Thymus (tissue), 11 donors: ENCODE data around the gene PSMF1. TPM values are rescaled to one million over a fixed set of nuclear protein-coding genes. Genes with fewer than 3 reads are reported as not detected.

Source experiments
- DNase-seq, 9 donors: peaks; one replicate each; pipeline ENCODE4 v3.0.0-alpha.2; 2013; ENCODE audit warnings: low spot score in 9 of 9, low read depth in 6 of 9, missing footprints in 1 of 9
- H3K27ac ChIP-seq, 2 donors: one replicate each; pipeline ENCODE4 v1.5.1; 2013; ENCODE audit warnings: control low read depth in 1 of 2, low read depth in 1 of 2, low read length in 1 of 2, mild to moderate bottlenecking in 1 of 2, moderate library complexity in 1 of 2
- H3K27me3 ChIP-seq, 2 donors: one replicate each; pipeline ENCODE4 v1.5.1; 2013; ENCODE audit warnings: low read length in 1 of 2; ENCODE audit not compliant: control insufficient read depth in 2 of 2, insufficient read depth in 1 of 2
- H3K36me3 ChIP-seq, 2 donors: one replicate each; pipeline ENCODE4 v1.5.1; 2013; ENCODE audit warnings: low read length in 1 of 2, mild to moderate bottlenecking in 1 of 2, moderate library complexity in 1 of 2; ENCODE audit not compliant: control insufficient read depth in 2 of 2, insufficient read depth in 2 of 2
- H3K4me1 ChIP-seq, 2 donors: one replicate each; pipeline ENCODE4 v1.5.1; 2013; ENCODE audit warnings: low read length in 2 of 2; ENCODE audit not compliant: control insufficient read depth in 2 of 2, insufficient read depth in 2 of 2
- H3K4me3 ChIP-seq, 2 donors: one replicate each; pipeline ENCODE4 v1.5.1; 2013; ENCODE audit warnings: low read length in 2 of 2, control low read depth in 1 of 2, mild to moderate bottlenecking in 1 of 2
- H3K9me3 ChIP-seq, 2 donors: one replicate each; pipeline ENCODE4 v1.5.1; 2013; ENCODE audit warnings: low read length in 1 of 2, mild to moderate bottlenecking in 1 of 2; ENCODE audit not compliant: control insufficient read depth in 2 of 2, insufficient read depth in 1 of 2
- whole genome bisulfite sequencing: extraction: QIAGEN DNeasy Blood & Tissue Kit; methylation state at CpG from one replicate; pipeline ENCODE4 v1.1.7; 2013; 5-methylcytosine and 5-hydroxymethylcytosine counted together
- polyA plus RNA-seq: library from polyadenylated mRNA; stranded (reverse); fragments of 200-250 nt; gene quantifications from one replicate; pipeline ENCODE4 v1.2.3, GENCODE V29; 2013
- total RNA-seq: library from RNA; stranded (reverse); fragments of 120-200 nt; gene quantifications from one replicate; pipeline ENCODE4 v1.2.4, GENCODE V29; 2013
- donor health status: healthy.

The PSMF1 gene
- total and polyA plus RNA-seq, 2 donors = 30.0 to 47.3 TPM

DNA sequence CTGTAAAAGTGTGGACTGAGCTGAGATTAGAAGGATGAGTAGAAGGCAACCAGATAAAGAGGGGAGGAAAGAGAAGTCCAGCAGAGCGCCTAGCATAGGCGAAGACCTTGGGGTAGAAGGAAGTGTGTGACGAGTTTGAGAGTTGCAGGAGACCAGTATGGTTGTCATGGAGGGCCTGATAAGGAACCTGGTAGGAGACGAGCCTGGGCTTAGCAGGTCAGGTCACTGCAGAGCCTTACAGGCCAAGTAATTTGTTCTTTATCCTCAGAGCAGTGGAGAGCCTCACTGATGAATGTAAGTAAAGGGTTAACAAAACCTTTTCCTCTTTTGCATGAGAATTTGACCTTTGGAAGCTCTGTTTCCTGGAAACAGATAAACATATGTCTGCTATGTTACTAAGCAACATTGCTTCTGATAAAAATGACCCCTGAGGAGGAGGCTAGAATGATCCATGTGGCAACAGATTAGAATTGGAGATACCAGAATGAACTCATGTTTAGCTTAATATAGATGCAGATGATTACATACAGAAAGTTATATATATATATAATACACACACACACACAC lies 69.3 kb downstream of the PSMF1 start:
- no peaks in the 10 kb centered on the region for H3K9me3 ChIP-seq
- H3K27me3 ChIP-seq = peaks cover 36 to 56% of the 10 kb centered on the region in 2 donors
- DNase-seq = no peak
- H3K27ac ChIP-seq = no peak overlapping the region
- WGBS = 68% methylated on average over 4 of the region's 4 CpGs
- no peaks in the 10 kb centered on the region for H3K4me1 ChIP-seq
- H3K36me3 ChIP-seq = no peaks in the 10 kb centered on the region
- no peak overlapping the region for H3K4me3 ChIP-seq

DNA sequence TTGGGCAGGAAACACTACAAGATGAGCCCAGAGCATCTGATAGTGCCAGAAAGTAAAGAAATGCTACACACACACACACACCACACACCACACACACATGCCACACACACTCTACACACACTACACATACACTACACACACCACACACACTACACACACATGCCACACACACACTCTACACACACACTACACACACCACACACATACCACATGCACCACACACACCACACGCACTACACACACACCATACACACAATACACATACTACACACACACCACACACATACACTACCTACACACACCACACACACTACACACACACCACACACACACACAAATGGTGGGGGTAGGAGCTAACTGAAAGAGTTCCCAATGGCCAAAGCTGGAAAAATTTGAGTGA lies 69.9 kb downstream of the PSMF1 start:
- no peak for DNase-seq
- Histone ChIP-seq H3K36me3 (no peaks in the 10 kb centered on the region), H3K27me3 (peaks cover 31 to 51% of the 10 kb centered on the region in 2 donors), H3K4me3 (no peak overlapping the region), H3K4me1 (no peaks in the 10 kb centered on the region), H3K27ac (no peak overlapping the region), H3K9me3 (no peaks in the 10 kb centered on the region)
- WGBS = 98% methylated on average over 1 of the region's 1 CpG

DNA sequence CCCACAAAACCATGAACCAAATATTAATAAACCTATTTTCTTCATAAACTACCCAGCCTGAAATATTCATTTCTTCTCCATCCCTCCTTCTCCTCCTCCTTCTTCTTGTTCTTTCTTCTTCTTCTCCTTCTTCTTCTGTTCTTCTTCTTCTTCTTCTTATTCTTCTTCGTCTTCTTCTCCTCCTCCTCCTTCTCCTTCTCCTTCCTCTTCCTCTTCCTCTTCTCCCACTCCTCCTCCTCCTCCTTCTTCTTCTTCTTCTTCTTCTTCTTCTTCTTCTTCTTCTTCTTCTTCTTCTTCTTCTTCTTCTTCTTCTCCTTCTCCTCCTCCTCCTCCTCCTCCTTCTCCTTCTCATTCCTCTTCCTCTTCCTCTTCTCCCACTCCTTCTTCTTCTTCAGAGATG lies 71.4 kb downstream of the PSMF1 start:
- 56% methylated on average over 1 of the region's 1 CpG for WGBS
- DNase-seq = no peak

GRCh38 chr20:1190847-1191246 lies 72.4 kb downstream of the PSMF1 start:
- WGBS = 98% methylated on average over 3 of the region's 3 CpGs
- Histone ChIP-seq H3K4me1 (no peaks in the 10 kb centered on the region), H3K36me3 (no peaks in the 10 kb centered on the region), H3K9me3 (no peaks in the 10 kb centered on the region), H3K27me3 (peaks cover 8 to 27% of the 10 kb centered on the region in 2 donors), H3K27ac (no peak overlapping the region), H3K4me3 (no peak overlapping the region)
- no peak for DNase-seq

More for the DNA sequence above, 71.4 kb downstream of the PSMF1 start:
- H3K9me3 ChIP-seq = no peaks in the 10 kb centered on the region
- H3K4me3 ChIP-seq = no peak overlapping the region
- peaks cover 18 to 36% of the 10 kb centered on the region in 2 donors for H3K27me3 ChIP-seq
- H3K4me1 ChIP-seq = no peaks in the 10 kb centered on the region
- no peaks in the 10 kb centered on the region for H3K36me3 ChIP-seq
- H3K27ac ChIP-seq = no peak overlapping the region

- 96% methylated on average over 3 of the region's 3 CpGs for WGBS
- Histone ChIP-seq H3K9me3 (no peaks in the 10 kb centered on the region), H3K4me3 (no peak overlapping the region), H3K27ac (no peak overlapping the region), H3K27me3 (peaks cover 4 to 22% of the 10 kb centered on the region in 2 donors), H3K36me3 (no peaks in the 10 kb centered on the region), H3K4me1 (no peaks in the 10 kb centered on the region)
- DNase-seq = no peak
Observed at GRCh38 chr20:1191299-1191698, 72.9 kb downstream of the PSMF1 start.

GRCh38 chr20:1195226-1195625 lies 76.8 kb downstream of the PSMF1 start:
- Histone ChIP-seq H3K9me3 (no peaks in the 10 kb centered on the region), H3K4me3 (no peak overlapping the region), H3K27me3 (peaks cover 0 to 2% of the 10 kb centered on the region in 2 donors), H3K36me3 (no peaks in the 10 kb centered on the region), H3K27ac (no peak overlapping the region), H3K4me1 (no peaks in the 10 kb centered on the region)
- no peak for DNase-seq
- 97% methylated on average over 1 of the region's 1 CpG for WGBS

DNA sequence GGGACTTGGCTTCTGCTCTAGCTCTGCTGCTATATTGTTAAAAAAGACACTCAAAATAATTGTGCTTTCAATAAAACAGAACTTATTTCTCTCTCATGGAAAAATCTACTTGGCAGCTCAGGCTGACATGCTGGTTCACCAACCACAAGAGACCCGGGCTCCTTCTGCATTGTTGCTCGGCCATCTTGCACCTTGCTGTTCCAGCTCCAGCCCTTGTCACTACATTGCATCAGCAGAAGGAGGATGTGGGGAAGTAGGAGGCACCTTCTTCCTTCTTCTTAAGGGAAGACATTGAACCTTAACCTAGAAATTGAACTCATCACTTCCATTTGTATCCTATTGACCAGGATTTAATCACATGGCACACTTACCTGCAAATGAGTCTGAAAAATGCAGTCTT lies 78.2 kb downstream of the PSMF1 start:
- H3K4me1 ChIP-seq = no peaks in the 10 kb centered on the region
- H3K9me3 ChIP-seq = no peaks in the 10 kb centered on the region
- H3K27me3 ChIP-seq = no peaks in the 10 kb centered on the region
- H3K4me3 ChIP-seq = no peak overlapping the region
- no peak for DNase-seq
- 98% methylated on average over 2 of the region's 2 CpGs for WGBS
- H3K36me3 ChIP-seq = no peaks in the 10 kb centered on the region
- no peak overlapping the region for H3K27ac ChIP-seq

DNA sequence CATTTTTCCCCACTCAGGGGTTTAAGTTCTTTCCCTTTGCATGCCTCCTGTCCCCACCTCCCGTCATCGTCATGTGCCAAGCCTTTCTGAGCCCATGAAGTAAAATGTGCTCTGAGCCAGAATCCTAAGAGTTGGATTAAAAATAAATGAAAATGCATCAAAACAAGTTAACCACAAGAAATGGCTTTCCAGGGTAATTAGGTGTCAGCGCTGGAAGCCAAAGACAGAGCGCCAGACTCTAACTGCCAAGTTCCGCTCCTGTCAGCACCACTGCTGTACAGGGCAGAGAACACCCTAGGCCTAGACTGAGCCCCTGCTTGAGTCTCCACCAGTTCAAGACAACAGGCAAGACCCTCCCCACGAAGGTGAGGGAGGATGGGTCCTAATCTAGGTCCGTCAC lies 79.4 kb downstream of the PSMF1 start:
- Histone ChIP-seq H3K4me3 (no peak overlapping the region), H3K4me1 (no peaks in the 10 kb centered on the region), H3K27me3 (no peaks in the 10 kb centered on the region), H3K9me3 (no peaks in the 10 kb centered on the region), H3K36me3 (no peaks in the 10 kb centered on the region), H3K27ac (no peak overlapping the region)
- 88% methylated on average over 7 of the region's 7 CpGs for WGBS
- no peak for DNase-seq

DNA sequence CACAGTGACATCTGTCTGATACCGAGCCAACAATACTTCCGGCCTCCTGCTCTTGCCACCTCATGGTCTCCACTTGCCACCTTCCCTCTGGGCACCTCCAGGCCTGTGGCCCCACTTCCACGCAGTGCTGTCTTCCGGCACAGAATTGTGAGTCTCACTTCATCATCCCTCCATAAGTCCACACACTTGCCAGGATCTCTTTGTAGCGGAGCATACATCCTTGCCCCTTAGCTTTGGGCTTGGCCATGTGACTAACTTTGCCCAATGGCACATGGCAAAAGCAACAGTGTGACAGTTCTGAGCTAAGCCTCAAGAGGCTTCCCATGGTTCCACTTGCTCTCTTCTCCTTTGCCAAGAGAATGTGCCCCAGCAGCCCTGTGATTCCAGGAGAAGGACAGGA lies 80.3 kb downstream of the PSMF1 start:
- no peaks in the 10 kb centered on the region for H3K27me3 ChIP-seq
- no peak for DNase-seq
- 98% methylated on average over 5 of the region's 5 CpGs for WGBS
- no peaks in the 10 kb centered on the region for H3K4me1 ChIP-seq
- no peak overlapping the region for H3K27ac ChIP-seq
- H3K4me3 ChIP-seq = no peak overlapping the region
- H3K9me3 ChIP-seq = no peaks in the 10 kb centered on the region
- H3K36me3 ChIP-seq = no peaks in the 10 kb centered on the region
